HCT116 (cell line): ENCODE results near the gene WBP1. TPM values are rescaled to one million over a fixed set of nuclear protein-coding genes. Genes with fewer than 3 reads are reported as not detected.

ENCODE experiments used
- ATAC-seq: fragments of 200-7000 bp; cut with Tn5 transposase; 2 replicates; pipeline ENCODE4 v1.9.1; 2020; ENCODE audit warnings: mild to moderate bottlenecking, moderate library complexity
- BruUV-seq: library from RNA; stranded (reverse); fragments of 400-500 nt; replicated peaks from 2 replicates; lab custom pipeline; 2021; lab: Mats Ljungman, UMichigan
- CTCF ChIA-PET: fragments of 300-600 bp; sonication (Branson Sonifier 250); formaldehyde crosslinking; loops from one replicate; lab custom pipeline; 2021; ENCODE audit warnings: antibody characterized with exemption; lab: Charles Lee
- POLR2A ChIA-PET: fragments of 300-600, 350-600 bp; sonication (Branson Sonifier 250); formaldehyde crosslinking; loops from one replicate; lab custom pipeline; 2021; ENCODE audit warnings: antibody characterized with exemption; lab: Charles Lee
- RAD21 ChIA-PET, 2 experiments: fragments of 300-600 bp; sonication (Branson Sonifier 250); formaldehyde crosslinking; loops; one replicate each; lab custom pipeline; 2023; ENCODE audit warnings: low total read pairs in 2 of 2; ENCODE audit not compliant: uncharacterized antibody in 2 of 2, unreplicated experiment in 2 of 2, low non-redundant PET in 1 of 2; lab: Charles Lee
- DNase-seq: peaks from one replicate; pipeline ENCODE4 v3.0.0-alpha.2; 2010; ENCODE audit warnings: low read depth, low spot score
- H2AFZ ChIP-seq: fragments of 200-600 bp; shearing (Covaris generic), sonication (generic); 2 replicates; pipeline ENCODE4 v1.6.1; 2017; ENCODE audit warnings: low read depth, mixed run types, mixed read lengths, antibody characterized with exemption, low read length; ENCODE audit not compliant: poor library complexity, severe bottlenecking
- H3K27ac ChIP-seq: 2 replicates; pipeline ENCODE4 v1.5.1; 2012; ENCODE audit warnings: low read depth, low read length
- H3K27me3 ChIP-seq: fragments of 200-600 bp; sonication (generic); 2 replicates; pipeline ENCODE4 v1.6.1; 2016; ENCODE audit warnings: mixed run types, low read length, mixed read lengths; ENCODE audit not compliant: insufficient read depth
- H3K36me3 ChIP-seq, 2 experiments: fragments of 200-500 bp in 1 of 2; fragments of 200-600 bp in 1 of 2; sonication (Bioruptor generic) in 1 of 2; sonication (generic) in 1 of 2; 2 replicates each; pipeline versions ENCODE4 v1.5.1 to v1.6.1; 2014 to 2016; ENCODE audit warnings: low read length in 2 of 2, inconsistent platforms in 1 of 2, mixed read lengths in 1 of 2, mixed run types in 1 of 2; ENCODE audit not compliant: insufficient read depth in 2 of 2, control insufficient read depth in 1 of 2
- H3K4me1 ChIP-seq, 2 experiments: fragments of 200-600 bp in 1 of 2; sonication (generic) in 1 of 2; 2 replicates each; pipeline versions ENCODE4 v1.5.1 to v1.6.1; 2012 to 2017; ENCODE audit warnings: low read length in 2 of 2, inconsistent platforms in 1 of 2, mild to moderate bottlenecking in 1 of 2, mixed read lengths in 1 of 2, mixed run types in 1 of 2, moderate library complexity in 1 of 2; ENCODE audit not compliant: insufficient read depth in 2 of 2, control insufficient read depth in 1 of 2
- H3K4me2 ChIP-seq: fragments of 200-600 bp; sonication (generic); 2 replicates; pipeline ENCODE4 v1.6.1; 2017; ENCODE audit warnings: mixed run types, low read length, mixed read lengths
- H3K4me3 ChIP-seq, 2 experiments: fragments of 200-600 bp in 1 of 2; sonication (generic) in 1 of 2; replicated peaks in 1 of 2; 2 replicates each; pipeline ENCODE4 v1.5.1; 2011 to 2016; ENCODE audit warnings: low read length in 2 of 2, control low read depth in 1 of 2, low read depth in 1 of 2, mild to moderate bottlenecking in 1 of 2, mixed read lengths in 1 of 2, mixed run types in 1 of 2
- H3K79me2 ChIP-seq: fragments of 200-600 bp; sonication (generic); 2 replicates; pipeline ENCODE4 v1.6.1; 2017; ENCODE audit warnings: mild to moderate bottlenecking, mixed run types, low read length, moderate library complexity, mixed read lengths; ENCODE audit not compliant: insufficient read depth
- H3K9ac ChIP-seq: fragments of 200-600 bp; sonication (generic); 2 replicates; pipeline ENCODE4 v1.6.1; 2016; ENCODE audit warnings: low read length, mixed read lengths
- H3K9me2 ChIP-seq: fragments of 200-600 bp; sonication (generic), shearing (Covaris generic); 2 replicates; pipeline ENCODE4 v1.6.1; 2017; ENCODE audit warnings: mixed run types, mild to moderate bottlenecking, moderate library complexity; ENCODE audit not compliant: insufficient read depth
- H3K9me3 ChIP-seq, 2 experiments: fragments of 200-500 bp in 1 of 2; fragments of 200-600 bp in 1 of 2; sonication (Bioruptor generic) in 1 of 2; sonication (generic) in 1 of 2; 2 replicates each; pipeline ENCODE4 v1.6.1; 2014 to 2017; ENCODE audit warnings: low read length in 2 of 2, mixed read lengths in 2 of 2, inconsistent platforms in 1 of 2, low read depth in 1 of 2, mild to moderate bottlenecking in 1 of 2, mixed run types in 1 of 2, moderate library complexity in 1 of 2; ENCODE audit not compliant: control insufficient read depth in 1 of 2, insufficient read depth in 1 of 2
- H4K20me1 ChIP-seq: fragments of 200-600 bp; sonication (generic), shearing (Covaris generic); 2 replicates; pipeline ENCODE4 v1.6.1; 2017; ENCODE audit warnings: mixed run types, mild to moderate bottlenecking, moderate library complexity; ENCODE audit not compliant: insufficient read depth
- CBX3 ChIP-seq: IDR thresholded peaks from 2 replicates; pipeline ENCODE4 v1.6.1; 2012; ENCODE audit warnings: low read depth
- CTCF ChIP-seq, 3 experiments: fragments of 200-600 bp in 1 of 3; sonication (generic) in 1 of 3; IDR thresholded peaks in 2 of 3; conservative IDR thresholded peaks in 1 of 3; 2 replicates each; pipeline ENCODE4 v1.5.1; 2012 to 2017; ENCODE audit warnings: low read depth in 2 of 3, low read length in 2 of 3, antibody characterized with exemption in 1 of 3, borderline replicate concordance in 1 of 3, control low read depth in 1 of 3, mild to moderate bottlenecking in 1 of 3, mixed read lengths in 1 of 3, mixed run types in 1 of 3, moderate library complexity in 1 of 3; ENCODE audit not compliant: insufficient read depth in 1 of 3
- EGR1 ChIP-seq: IDR thresholded peaks from 2 replicates; pipeline ENCODE4 v1.6.1; 2012; ENCODE audit warnings: low read depth
- ELF1 ChIP-seq: IDR thresholded peaks from 2 replicates; pipeline ENCODE4 v1.6.1; 2012; ENCODE audit warnings: low read depth, borderline replicate concordance
- EZH2phosphoT487 ChIP-seq: fragments of 200-600 bp; IDR thresholded peaks from 2 replicates; pipeline ENCODE4 v1.6.1; 2018; ENCODE audit warnings: antibody characterized with exemption, borderline replicate concordance
- POLR2A ChIP-seq: IDR thresholded peaks from 2 replicates; pipeline ENCODE4 v1.7.0; 2011; ENCODE audit warnings: borderline replicate concordance; ENCODE audit not compliant: insufficient read depth, insufficient read length; ENCODE audit errors: extremely low read depth
- POLR2AphosphoS5 ChIP-seq: IDR thresholded peaks from 2 replicates; pipeline ENCODE4 v1.6.1; 2011; ENCODE audit warnings: mild to moderate bottlenecking, low read depth, low read length, moderate library complexity
- RAD21 ChIP-seq: IDR thresholded peaks from 2 replicates; pipeline ENCODE4 v1.6.1; 2012; ENCODE audit warnings: low read depth, mild to moderate bottlenecking
- REST ChIP-seq: IDR thresholded peaks from 2 replicates; pipeline ENCODE4 v1.6.1; 2012; ENCODE audit warnings: low read depth
- SIN3A ChIP-seq: IDR thresholded peaks from 2 replicates; pipeline ENCODE4 v1.6.1; 2012; ENCODE audit warnings: low read depth
- SP1 ChIP-seq: IDR thresholded peaks from 2 replicates; pipeline ENCODE4 v1.6.1; 2012; ENCODE audit warnings: low read depth
- TCF7L2 ChIP-seq: IDR thresholded peaks from 2 replicates; pipeline ENCODE4 v1.7.0; 2011; ENCODE audit warnings: borderline replicate concordance, inconsistent platforms; ENCODE audit not compliant: insufficient read depth, insufficient read length; ENCODE audit errors: extremely low read depth
- YY1 ChIP-seq: IDR thresholded peaks from 2 replicates; pipeline ENCODE4 v1.6.1; 2011; ENCODE audit warnings: low read length, low read depth, moderate library complexity, mild to moderate bottlenecking; ENCODE audit not compliant: insufficient replicate concordance; ENCODE audit errors: extremely low read depth
- ZNF274 ChIP-seq: fragments of 200-500 bp; sonication (Bioruptor generic); IDR thresholded peaks from 2 replicates; pipeline ENCODE4 v1.6.1; 2014; ENCODE audit warnings: mild to moderate bottlenecking, low read depth, low read length, inconsistent platforms
- intact Hi-C: fragments of 100-400 bp; cut with micrococcal nuclease; formaldehyde crosslinking; loops from 2 replicates; pipeline ENCODE4 v1.10.0; 2022
- total RNA-seq: library from RNA; stranded (reverse); gene quantifications from one replicate; pipeline ENCODE4 v1.2.1, GENCODE V29; 2021; ENCODE audit not compliant: unreplicated experiment
- TF ChIP-seq, protein P1 (sequence below): IDR thresholded peaks from 2 replicates; pipeline ENCODE4 v1.6.1; 2011; ENCODE audit warnings: mild to moderate bottlenecking, low read length, moderate library complexity; ENCODE audit not compliant: insufficient replicate concordance; ENCODE audit errors: extremely low read depth
- TF ChIP-seq, protein P2 (sequence below): IDR thresholded peaks from 2 replicates; pipeline ENCODE4 v1.6.1; 2012

The WBP1 gene
- total RNA-seq, 1 experiment from 2014 or later = 64.7 TPM

- ChIA-PET CTCF (interaction anchor here (0.6 to 0.7 kb wide), 3 partner anchors 13 to 345 kb away, joined by 3 to 4 read pairs (median 3); partner anchors contain the start of genes DQX1 and WBP1), RAD21 (interaction anchor here in 1 of 2 experiments (0.6 kb wide), 1 partner anchor 14 kb away, joined by 3 read pairs; no protein-coding TSS in a partner anchor), POLR2A (interaction anchor here (0.8 to 2.7 kb wide), 4 partner anchors 10 to 58 kb away, joined by 3 to 25 read pairs (median 4); partner anchors contain the start of genes AUP1, CCDC142, HTRA2 and TTC31)
- Histone ChIP-seq H4K20me1 (no peaks in the 10 kb centered on the region), H3K27me3 (no peaks in the 10 kb centered on the region), H3K27ac (peak overlapping the region; percentile 82), H3K36me3 (peaks cover 8 to 17% of the 10 kb centered on the region in 2 experiments; a peak in 2 of 4 replicates), H3K4me1 (peaks cover 12 to 18% of the 10 kb centered on the region in 2 experiments; a peak in 3 of 4 replicates), H3K9me3 (no peaks in the 10 kb centered on the region), H3K9ac (peak overlapping the region; percentile 87), H3K4me2 (peak overlapping the region; percentile 88), H3K9me2 (no peaks in the 10 kb centered on the region), H3K4me3 (peak overlapping the region; percentile 94 to 96), H3K79me2 (peaks cover 10% of the 10 kb centered on the region), H2AFZ (no peak overlapping the region)
- intact Hi-C loops = no loop called here
- no peak for ATAC-seq
- no TSS peak for BruUV-seq
- TF ChIP-seq TCF7L2 (no peak), ZNF274 (no peak), POLR2AphosphoS5 (no peak), SIN3A (no peak), YY1 (no peak), REST (no peak), EGR1 (no peak), CTCF (IDR thresholded peaks at IDR 0.05 in 2 of 3, conservative IDR thresholded peaks at IDR 0.05 in 1 of 3; ENCODE audit: borderline replicate concordance in 1 of 3, insufficient read depth in 1 of 3, low read depth in 2 of 3, low read length in 2 of 3) (no peak), EZH2phosphoT487 (no peak), SP1 (no peak), CBX3 (no peak), RAD21 (no peak), ELF1 (no peak), POLR2A (no peak)
- TF ChIP-seq, protein P1, sequence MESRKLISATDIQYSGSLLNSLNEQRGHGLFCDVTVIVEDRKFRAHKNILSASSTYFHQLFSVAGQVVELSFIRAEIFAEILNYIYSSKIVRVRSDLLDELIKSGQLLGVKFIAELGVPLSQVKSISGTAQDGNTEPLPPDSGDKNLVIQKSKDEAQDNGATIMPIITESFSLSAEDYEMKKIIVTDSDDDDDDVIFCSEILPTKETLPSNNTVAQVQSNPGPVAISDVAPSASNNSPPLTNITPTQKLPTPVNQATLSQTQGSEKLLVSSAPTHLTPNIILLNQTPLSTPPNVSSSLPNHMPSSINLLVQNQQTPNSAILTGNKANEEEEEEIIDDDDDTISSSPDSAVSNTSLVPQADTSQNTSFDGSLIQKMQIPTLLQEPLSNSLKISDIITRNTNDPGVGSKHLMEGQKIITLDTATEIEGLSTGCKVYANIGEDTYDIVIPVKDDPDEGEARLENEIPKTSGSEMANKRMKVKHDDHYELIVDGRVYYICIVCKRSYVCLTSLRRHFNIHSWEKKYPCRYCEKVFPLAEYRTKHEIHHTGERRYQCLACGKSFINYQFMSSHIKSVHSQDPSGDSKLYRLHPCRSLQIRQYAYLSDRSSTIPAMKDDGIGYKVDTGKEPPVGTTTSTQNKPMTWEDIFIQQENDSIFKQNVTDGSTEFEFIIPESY = no peak
- TF ChIP-seq, protein P2, sequence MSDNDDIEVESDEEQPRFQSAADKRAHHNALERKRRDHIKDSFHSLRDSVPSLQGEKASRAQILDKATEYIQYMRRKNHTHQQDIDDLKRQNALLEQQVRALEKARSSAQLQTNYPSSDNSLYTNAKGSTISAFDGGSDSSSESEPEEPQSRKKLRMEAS = no peak
- no peak for DNase-seq
These were observed 13.3 kb downstream of the WBP1 start for GRCh38 chr2:74471332-74472065.
